GM12878 (cell line): ENCODE measurements around the gene DEFB124. TPM values are rescaled to one million over a fixed set of nuclear protein-coding genes. Genes with fewer than 3 reads are reported as not detected.

Experiments used
- ATAC-seq: fragments of 200-7000 bp; cut with Tn5 transposase; 3 replicates; pipeline ENCODE4 v1.9.1; 2020; ENCODE audit warnings: mild to moderate bottlenecking, moderate library complexity
- BruUV-seq: library from RNA; stranded (reverse); fragments of 400-500 nt; replicated peaks from 2 replicates; lab custom pipeline; 2021; lab: Mats Ljungman, UMichigan
- CTCF ChIA-PET: fragments of 300-600 bp; sonication (Branson Sonifier 250); formaldehyde crosslinking; extraction: SDS; loops from one replicate; lab custom pipeline; 2021; ENCODE audit warnings: inconsistent platforms; lab: Yijun Ruan, JAX
- POLR2A ChIA-PET: fragments of 350-600 bp; formaldehyde crosslinking; extraction: SDS; loops from one replicate; lab custom pipeline; 2021; ENCODE audit warnings: inconsistent platforms; lab: Charles Lee
- RAD21 ChIA-PET: fragments of 300-600 bp; sonication (Branson Sonifier 250); formaldehyde crosslinking; loops from one replicate; lab custom pipeline; 2023; ENCODE audit warnings: antibody characterized with exemption; ENCODE audit not compliant: unreplicated experiment; lab: Charles Lee
- SMC1A ChIA-PET: fragments of 300-600 bp; sonication (Branson Sonifier 250); formaldehyde crosslinking; loops from one replicate; lab custom pipeline; 2023; ENCODE audit not compliant: unreplicated experiment, uncharacterized antibody; lab: Charles Lee
- DNase-seq: peaks from one replicate; pipeline ENCODE4 v3.0.0-alpha.2; 2011; ENCODE audit warnings: low read depth, low spot score
- FAIRE-seq: peaks from 3 replicates; lab custom pipeline; 2011; peaks lifted over from hg19 to GRCh38; lab: Jason Lieb, UNC
- H2AFZ ChIP-seq: 2 replicates; pipeline ENCODE4 v1.6.0; 2011; ENCODE audit warnings: low read depth, low read length, control low read depth; ENCODE audit not compliant: control insufficient read depth
- H3K27ac ChIP-seq: 2 replicates; pipeline ENCODE4 v1.5.1; 2011; ENCODE audit warnings: control low read depth; ENCODE audit not compliant: control insufficient read depth, insufficient read depth
- H3K27me3 ChIP-seq, 2 experiments: replicated peaks in 1 of 2; 2 replicates each; pipeline versions ENCODE4 v1.6.0 to v1.6.1; 2011; ENCODE audit warnings: low read length in 1 of 2; ENCODE audit not compliant: control insufficient read depth in 2 of 2, insufficient read depth in 2 of 2
- H3K36me3 ChIP-seq, 2 experiments: 2 replicates each; pipeline ENCODE4 v1.5.1; 2011; ENCODE audit warnings: low read length in 1 of 2; ENCODE audit not compliant: control insufficient read depth in 2 of 2, insufficient read depth in 2 of 2
- H3K4me1 ChIP-seq: 2 replicates; pipeline ENCODE4 v1.6.1; 2011; ENCODE audit warnings: mild to moderate bottlenecking, low read length, moderate library complexity, mixed read lengths; ENCODE audit not compliant: control insufficient read depth, insufficient read depth
- H3K4me2 ChIP-seq: 2 replicates; pipeline ENCODE4 v1.6.0; 2011; ENCODE audit warnings: control low read depth; ENCODE audit not compliant: control insufficient read depth, insufficient read depth
- H3K4me3 ChIP-seq: fragments of 200-600 bp; sonication (generic); 2 replicates; pipeline ENCODE4 v1.5.1; 2016
- H3K79me2 ChIP-seq: 2 replicates; pipeline ENCODE4 v1.6.0; 2011; ENCODE audit warnings: low read length; ENCODE audit not compliant: control insufficient read depth, insufficient read depth
- H3K9ac ChIP-seq: 2 replicates; pipeline ENCODE4 v1.8.0; 2011; ENCODE audit warnings: low read length, control low read depth, mixed read lengths; ENCODE audit not compliant: control insufficient read depth, insufficient read depth
- H3K9me3 ChIP-seq: replicated peaks from 3 replicates; pipeline ENCODE4 v1.5.1; 2011; ENCODE audit warnings: mild to moderate bottlenecking, low read length; ENCODE audit not compliant: control insufficient read depth, insufficient read depth
- H4K20me1 ChIP-seq: 2 replicates; pipeline ENCODE4 v1.6.0; 2011; ENCODE audit not compliant: control insufficient read depth, insufficient read depth
- FOS ChIP-seq: IDR thresholded peaks from 3 replicates; pipeline ENCODE4 v1.6.1; 2011; ENCODE audit warnings: borderline replicate concordance; ENCODE audit not compliant: insufficient read length; ENCODE audit errors: extremely low read depth
- GATAD2B ChIP-seq: fragments of 450-650 bp; conservative IDR thresholded peaks from 2 replicates; pipeline ENCODE4 v1.6.1; 2017; ENCODE audit warnings: low read depth, mild to moderate bottlenecking, moderate library complexity
- LARP7 ChIP-seq: fragments of 450-650 bp; IDR thresholded peaks from 2 replicates; pipeline ENCODE4 v1.6.1; 2017; ENCODE audit warnings: mild to moderate bottlenecking
- MLLT1 ChIP-seq: fragments of 450-650 bp; IDR thresholded peaks from 2 replicates; pipeline ENCODE4 v1.6.1; 2016; ENCODE audit warnings: mild to moderate bottlenecking
- NFYB ChIP-seq: IDR thresholded peaks from 2 replicates; pipeline ENCODE4 v1.6.1; 2011; ENCODE audit warnings: low read depth, mild to moderate bottlenecking, low read length, improper control_type of control experiment, moderate library complexity; ENCODE audit not compliant: insufficient read depth
- REST ChIP-seq: IDR thresholded peaks from 2 replicates; pipeline ENCODE4 v1.6.1; 2012; ENCODE audit warnings: mild to moderate bottlenecking, low read depth, low read length
- SREBF1 ChIP-seq: IDR thresholded peaks from 2 replicates; pipeline ENCODE4 v1.6.1; 2012; ENCODE audit warnings: mild to moderate bottlenecking, low read length
- WGBS: methylation state at CpG from one replicate; pipeline ENCODE4 v1.1.6; 2016; ENCODE audit warnings: low lambda C conversion rate; ENCODE audit not compliant: insufficient replicate concordance, insufficient coverage; ENCODE audit errors: missing lambda C conversion rate; 5-methylcytosine and 5-hydroxymethylcytosine counted together
- in situ Hi-C: fragments of 300-500 bp; cut with MboI; formaldehyde crosslinking; loops from 9 replicates; pipeline ENCODE4 v1.14.3; 2018; ENCODE audit warnings: mixed read lengths
- intact Hi-C: fragments of 100-400 bp; cut with micrococcal nuclease; formaldehyde crosslinking; loops from one replicate; pipeline ENCODE4 v1.14.2; 2022; ENCODE audit not compliant: unreplicated experiment
- polyA plus RNA-seq, 11 experiments: library from polyadenylated mRNA; depleted of rRNA in 4 of 11; unstranded in 6 of 11; stranded (reverse) in 5 of 11; fragments of >200 nt; fragmentation: Nextera tagmentation in 4 of 11; fragmentation: Illumina TruSeq in 1 of 11; extraction: Ambion mirVana in 4 of 11; extraction: Trizol in 1 of 11; gene quantifications; 1 replicate in 1 of 11; 2 replicates in 10 of 11; pipeline versions ENCODE4 v1.2.1 to v1.2.3, GENCODE V29; 2011 to 2016; ENCODE audit warnings: inconsistent platforms in 2 of 11, missing spikeins in 2 of 11, low read depth in 1 of 11
- total RNA-seq, 4 experiments: library from RNA; depleted of rRNA in 3 of 4; stranded (reverse); fragments of >200 nt in 3 of 4; fragmentation: Illumina TruSeq in 1 of 4; extraction: Trizol in 1 of 4; gene quantifications; 2 replicates each; pipeline versions ENCODE4 v1.2.1 to v1.2.3, GENCODE V29; 2013 to 2021

DEFB124 gene
- total and polyA plus RNA-seq, 10 of the 15 experiments (the other 5 are each of a cell fraction or from before 2014, with no cell fraction given), result not detected

GRCh38 chr20:31476294-31476585, 1.3 kb upstream of the DEFB124 start:
- Histone ChIP-seq H2AFZ (no peak overlapping the region), H4K20me1 (no peaks in the 10 kb centered on the region), H3K36me3 (no peaks in the 10 kb centered on the region), H3K9ac (no peak overlapping the region), H3K79me2 (no peaks in the 10 kb centered on the region), H3K4me3 (no peak overlapping the region), H3K27ac (no peak overlapping the region), H3K4me1 (peaks cover 4% of the 10 kb centered on the region), H3K4me2 (no peak overlapping the region), H3K27me3 (peaks cover 10 to 13% of the 10 kb centered on the region in 2 experiments), H3K9me3 (no peaks in the 10 kb centered on the region)
- ATAC-seq (no peak), DNase-seq (no peak), FAIRE-seq (no peak)
- WGBS, result 42% methylated on average over 6 of the region's 6 CpGs
- RAD21 ChIA-PET, result no interaction called here
- in situ Hi-C loops (no loop called here), intact Hi-C loops (no loop called here)
- CTCF ChIA-PET, result interaction anchor here (1.3 kb wide), 1 partner anchor 26 kb away, joined by 4 read pairs; no protein-coding TSS in a partner anchor
- BruUV-seq, result no TSS peak
- SMC1A ChIA-PET, result no interaction called here
- no peak for TF ChIP-seq LARP7
- TF ChIP-seq NFYB, result no peak
- TF ChIP-seq FOS, result no peak
- no peak for TF ChIP-seq SREBF1
- no peak for TF ChIP-seq GATAD2B
- no peak for TF ChIP-seq REST
- TF ChIP-seq MLLT1, result no peak
- POLR2A ChIA-PET, result no interaction called here
